Measurements from ENCODE around the gene PTTG1.

The PTTG1 gene

GRCh38 chr5:160467555-160468362 is 46.1 kb downstream of the PTTG1 start:
- Histone ChIP-seq H3K4me1 (ENCODE audit: insufficient read depth, insufficient read length) (peaks cover 5% of the 10 kb centered on the region), H3K4me3 (ENCODE audit: insufficient read length, low read depth) (no peak overlapping the region), H3K36me3 (ENCODE audit: insufficient read depth, insufficient read length, low read length) (no peaks in the 10 kb centered on the region), H3K9ac (ENCODE audit: insufficient read length, low read depth) (no peak overlapping the region), H3K27me3 (ENCODE audit: insufficient read depth, insufficient read length) (no peaks in the 10 kb centered on the region), H3K9me3 (ENCODE audit: insufficient read depth, low read length) (no peaks in the 10 kb centered on the region)
- DNase-seq (ENCODE audit: low read depth, low spot score), result no peak
- TF ChIP-seq YY1 (IDR thresholded peaks at IDR 0.05; ENCODE audit: insufficient read depth, insufficient read length) (no peak), ZNF274 (IDR thresholded peaks at IDR 0.05; ENCODE audit: low read depth, low read length) (no peak)

DNA sequence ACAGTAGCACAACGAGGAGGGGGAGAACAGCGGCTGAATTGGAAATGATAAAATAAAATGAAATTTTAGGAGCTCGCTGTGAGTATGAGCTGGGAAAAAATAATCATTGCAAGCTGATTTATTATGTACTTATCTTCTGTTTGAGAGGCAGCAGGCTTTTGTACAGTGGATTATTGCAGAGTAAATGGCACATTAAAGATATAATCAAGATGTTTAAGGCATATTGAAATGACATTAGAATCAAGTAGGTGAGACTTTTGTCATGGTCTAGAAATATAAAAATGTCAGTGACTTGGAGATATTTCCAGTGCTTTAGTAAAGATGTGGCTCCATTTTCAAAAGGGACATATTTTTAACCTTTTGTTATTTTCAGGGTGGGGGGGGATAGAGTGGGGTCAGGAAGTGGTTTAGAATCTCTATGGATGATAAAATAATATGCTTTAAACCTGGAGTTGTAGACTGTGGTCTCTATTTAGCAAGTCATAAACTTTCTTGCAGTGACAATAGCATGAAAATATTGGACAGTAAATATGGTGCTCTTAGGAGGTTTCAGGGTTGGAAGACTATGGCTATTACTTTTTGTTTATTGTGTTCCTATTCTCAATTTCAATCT is 46.8 kb downstream of the PTTG1 start:
- Histone ChIP-seq H3K9me3 (ENCODE audit: insufficient read depth, low read length) (no peaks in the 10 kb centered on the region), H3K27me3 (ENCODE audit: insufficient read depth, insufficient read length) (no peaks in the 10 kb centered on the region), H3K4me3 (ENCODE audit: insufficient read length, low read depth) (no peak overlapping the region), H3K36me3 (ENCODE audit: insufficient read depth, insufficient read length, low read length) (no peaks in the 10 kb centered on the region), H3K4me1 (ENCODE audit: insufficient read depth, insufficient read length) (peaks cover 5% of the 10 kb centered on the region), H3K9ac (ENCODE audit: insufficient read length, low read depth) (no peak overlapping the region)
- TF ChIP-seq ZNF274 (IDR thresholded peaks at IDR 0.05; ENCODE audit: low read depth, low read length) (no peak), SUZ12 (IDR thresholded peaks at IDR 0.05; ENCODE audit: extremely low read depth, insufficient read depth, insufficient read length) (no peak), YY1 (IDR thresholded peaks at IDR 0.05; ENCODE audit: insufficient read depth, insufficient read length) (no peak)
- no peak for DNase-seq (ENCODE audit: low read depth, low spot score)

GRCh38 chr5:160469156-160470144 is 47.8 kb downstream of the PTTG1 start:
- Histone ChIP-seq H3K9ac (ENCODE audit: insufficient read length, low read depth) (no peak overlapping the region), H3K4me3 (ENCODE audit: insufficient read length, low read depth) (no peak overlapping the region), H3K27me3 (ENCODE audit: insufficient read depth, insufficient read length) (no peaks in the 10 kb centered on the region), H3K9me3 (ENCODE audit: insufficient read depth, low read length) (no peaks in the 10 kb centered on the region), H3K4me1 (ENCODE audit: insufficient read depth, insufficient read length) (peaks cover 5% of the 10 kb centered on the region), H3K36me3 (ENCODE audit: insufficient read depth, insufficient read length, low read length) (no peaks in the 10 kb centered on the region)
- TF ChIP-seq SUZ12 (IDR thresholded peaks at IDR 0.05; ENCODE audit: extremely low read depth, insufficient read depth, insufficient read length), result no peak
- TF ChIP-seq YY1 (IDR thresholded peaks at IDR 0.05; ENCODE audit: insufficient read depth, insufficient read length), result no peak
- TF ChIP-seq ZNF274 (IDR thresholded peaks at IDR 0.05; ENCODE audit: low read depth, low read length), result no peak
- no peak for DNase-seq (ENCODE audit: low read depth, low spot score)

GRCh38 chr5:160470437-160471361 is 49.0 kb downstream of the PTTG1 start:
- TF ChIP-seq YY1 (IDR thresholded peaks at IDR 0.05; ENCODE audit: insufficient read depth, insufficient read length) (no peak), ZNF274 (IDR thresholded peaks at IDR 0.05; ENCODE audit: low read depth, low read length) (no peak), SUZ12 (IDR thresholded peaks at IDR 0.05; ENCODE audit: extremely low read depth, insufficient read depth, insufficient read length) (no peak)
- H3K9ac ChIP-seq (ENCODE audit: insufficient read length, low read depth), result no peak overlapping the region
- H3K27me3 ChIP-seq (ENCODE audit: insufficient read depth, insufficient read length), result no peaks in the 10 kb centered on the region
- no peak overlapping the region for H3K4me3 ChIP-seq (ENCODE audit: insufficient read length, low read depth)
- peaks cover 5% of the 10 kb centered on the region for H3K4me1 ChIP-seq (ENCODE audit: insufficient read depth, insufficient read length)
- no peak for DNase-seq (ENCODE audit: low read depth, low spot score)
- no peaks in the 10 kb centered on the region for H3K36me3 ChIP-seq (ENCODE audit: insufficient read depth, insufficient read length, low read length)
- H3K9me3 ChIP-seq (ENCODE audit: insufficient read depth, low read length), result no peaks in the 10 kb centered on the region

DNA sequence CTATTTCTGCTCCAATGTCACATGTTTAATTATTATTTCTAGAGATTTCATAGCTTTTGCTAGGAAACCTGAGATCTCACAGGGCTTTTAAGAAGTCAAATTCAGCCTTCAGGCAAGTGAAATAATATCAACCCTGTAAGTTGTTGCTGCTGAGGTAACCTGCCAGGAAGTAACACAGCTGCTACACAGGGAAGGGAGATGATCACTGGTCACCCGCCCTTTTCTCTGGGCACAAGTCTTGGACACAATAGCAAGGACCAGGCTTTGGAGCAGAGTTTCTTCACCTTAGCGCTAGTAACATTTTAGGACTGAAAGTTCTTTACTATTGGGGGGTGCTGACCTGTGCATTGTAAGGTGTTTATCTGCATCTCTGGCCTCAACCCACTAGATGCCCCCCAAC is 50.1 kb downstream of the PTTG1 start:
- TF ChIP-seq SUZ12 (IDR thresholded peaks at IDR 0.05; ENCODE audit: extremely low read depth, insufficient read depth, insufficient read length), result no peak
- no peak for TF ChIP-seq YY1 (IDR thresholded peaks at IDR 0.05; ENCODE audit: insufficient read depth, insufficient read length)
- no peak for TF ChIP-seq ZNF274 (IDR thresholded peaks at IDR 0.05; ENCODE audit: low read depth, low read length)
- Histone ChIP-seq H3K9me3 (ENCODE audit: insufficient read depth, low read length) (no peaks in the 10 kb centered on the region), H3K27me3 (ENCODE audit: insufficient read depth, insufficient read length) (no peaks in the 10 kb centered on the region), H3K4me1 (ENCODE audit: insufficient read depth, insufficient read length) (peaks cover 5% of the 10 kb centered on the region), H3K4me3 (ENCODE audit: insufficient read length, low read depth) (no peak overlapping the region), H3K36me3 (ENCODE audit: insufficient read depth, insufficient read length, low read length) (no peaks in the 10 kb centered on the region), H3K9ac (ENCODE audit: insufficient read length, low read depth) (no peak overlapping the region)
- no peak for DNase-seq (ENCODE audit: low read depth, low spot score)

- H3K9ac ChIP-seq (ENCODE audit: insufficient read length, low read depth), result no peak overlapping the region
- TF ChIP-seq ZNF274 (IDR thresholded peaks at IDR 0.05; ENCODE audit: low read depth, low read length) (no peak), SUZ12 (IDR thresholded peaks at IDR 0.05; ENCODE audit: extremely low read depth, insufficient read depth, insufficient read length) (no peak), YY1 (IDR thresholded peaks at IDR 0.05; ENCODE audit: insufficient read depth, insufficient read length) (no peak)
- H3K36me3 ChIP-seq (ENCODE audit: insufficient read depth, insufficient read length, low read length), result no peaks in the 10 kb centered on the region
Observed at GRCh38 chr5:160472482-160472881, 50.8 kb downstream of the PTTG1 start.

More at GRCh38 chr5:160472482-160472881, 50.8 kb downstream of the PTTG1 start:
- Histone ChIP-seq H3K27me3 (ENCODE audit: insufficient read depth, insufficient read length) (no peaks in the 10 kb centered on the region), H3K4me1 (ENCODE audit: insufficient read depth, insufficient read length) (peaks cover 9% of the 10 kb centered on the region), H3K9me3 (ENCODE audit: insufficient read depth, low read length) (no peaks in the 10 kb centered on the region), H3K4me3 (ENCODE audit: insufficient read length, low read depth) (no peak overlapping the region)
- DNase-seq (ENCODE audit: low read depth, low spot score), result no peak
